ENCODE measurements around the gene TTLL12. TPM values are rescaled to one million over a fixed set of nuclear protein-coding genes. Genes with fewer than 3 reads are reported as not detected.
"Not testable (repeated sequence)": the region's sequence is repeated elsewhere in the genome, so short reads cannot be mapped to it uniquely, and the experiment has no call there.

The TTLL12 gene
- total and polyA plus RNA-seq, 2 donors: 14.4 to 16.1 TPM

GRCh38 chr22:43146332-43146731 lies 40.6 kb downstream of the TTLL12 start:
- H3K27ac ChIP-seq (ENCODE audit: low read depth in 1 of 2, low read length in 1 of 2); H3K9me3 ChIP-seq (ENCODE audit: control insufficient read depth in 2 of 2, insufficient read depth in 1 of 2, low read length in 1 of 2); DNase-seq (ENCODE audit: low read depth in 6 of 9, low spot score in 9 of 9); H3K27me3 ChIP-seq (ENCODE audit: control insufficient read depth in 2 of 2, insufficient read depth in 1 of 2, low read length in 1 of 2); H3K36me3 ChIP-seq (ENCODE audit: control insufficient read depth in 2 of 2, insufficient read depth in 2 of 2, low read length in 1 of 2); H3K4me3 ChIP-seq (ENCODE audit: low read length in 2 of 2): not testable (repeated sequence)
- H3K4me1 ChIP-seq (ENCODE audit: control insufficient read depth in 2 of 2, insufficient read depth in 2 of 2, low read length in 2 of 2): peaks cover 8 to 25% of the 10 kb centered on the region in 2 donors
- WGBS: 90% methylated on average over 15 of the region's 15 CpGs

- 99% methylated on average over 8 of the region's 8 CpGs for WGBS
- not testable (repeated sequence) for H3K27me3 ChIP-seq (ENCODE audit: control insufficient read depth in 2 of 2, insufficient read depth in 1 of 2, low read length in 1 of 2); H3K27ac ChIP-seq (ENCODE audit: low read depth in 1 of 2, low read length in 1 of 2); H3K9me3 ChIP-seq (ENCODE audit: control insufficient read depth in 2 of 2, insufficient read depth in 1 of 2, low read length in 1 of 2); H3K4me3 ChIP-seq (ENCODE audit: low read length in 2 of 2); DNase-seq (ENCODE audit: low read depth in 6 of 9, low spot score in 9 of 9)
- Histone ChIP-seq H3K36me3 (ENCODE audit: control insufficient read depth in 2 of 2, insufficient read depth in 2 of 2, low read length in 1 of 2) (peaks cover 7 to 10% of the 10 kb centered on the region in 2 donors), H3K4me1 (ENCODE audit: control insufficient read depth in 2 of 2, insufficient read depth in 2 of 2, low read length in 2 of 2) (peaks cover 5 to 25% of the 10 kb centered on the region in 2 donors)
Observed at GRCh38 chr22:43145371-43145770, 41.6 kb downstream of the TTLL12 start.

GRCh38 chr22:43144949-43145348 lies 42.0 kb downstream of the TTLL12 start:
- 89% methylated on average over 3 of the region's 3 CpGs for WGBS
- Histone ChIP-seq H3K27me3 (ENCODE audit: control insufficient read depth in 2 of 2, insufficient read depth in 1 of 2, low read length in 1 of 2) (no peaks in the 10 kb centered on the region), H3K9me3 (ENCODE audit: control insufficient read depth in 2 of 2, insufficient read depth in 1 of 2, low read length in 1 of 2) (peaks cover 0 to 3% of the 10 kb centered on the region in 2 donors), H3K4me3 (ENCODE audit: low read length in 2 of 2) (no peak overlapping the region), H3K36me3 (ENCODE audit: control insufficient read depth in 2 of 2, insufficient read depth in 2 of 2, low read length in 1 of 2) (peaks cover 11 to 14% of the 10 kb centered on the region in 2 donors), H3K4me1 (ENCODE audit: control insufficient read depth in 2 of 2, insufficient read depth in 2 of 2, low read length in 2 of 2) (peaks cover 5 to 25% of the 10 kb centered on the region in 2 donors), H3K27ac (ENCODE audit: low read depth in 1 of 2, low read length in 1 of 2) (no peak overlapping the region)
- no peak for DNase-seq (ENCODE audit: low read depth in 6 of 9, low spot score in 9 of 9)

GRCh38 chr22:43142880-43143562 lies 43.9 kb downstream of the TTLL12 start, which contains the start of gene MCAT:
MCAT (minus strand) TSS chr22:43143398; CDS start chr22:43143348, 50 bp downstream.
- Histone ChIP-seq H3K4me1 (ENCODE audit: control insufficient read depth in 2 of 2, insufficient read depth in 2 of 2, low read length in 2 of 2) (peaks cover 5 to 18% of the 10 kb centered on the region in 2 donors), H3K36me3 (ENCODE audit: control insufficient read depth in 2 of 2, insufficient read depth in 2 of 2, low read length in 1 of 2) (peaks cover 27 to 29% of the 10 kb centered on the region in 2 donors), H3K27me3 (ENCODE audit: control insufficient read depth in 2 of 2, insufficient read depth in 1 of 2, low read length in 1 of 2) (no peaks in the 10 kb centered on the region), H3K4me3 (ENCODE audit: low read length in 2 of 2) (peak within 1 kb of the TSS; percentile 61 to 97), H3K27ac (ENCODE audit: low read depth in 1 of 2, low read length in 1 of 2) (peak within 1 kb of the TSS; percentile 72 to 90), H3K9me3 (ENCODE audit: control insufficient read depth in 2 of 2, insufficient read depth in 1 of 2, low read length in 1 of 2) (peaks cover 0 to 3% of the 10 kb centered on the region in 2 donors)
- DNase-seq (ENCODE audit: low read depth in 6 of 9, low spot score in 9 of 9): peak; percentile 30 to 85 (median 67)
- under 1% methylated on average over 83 of the region's 83 CpGs for WGBS

- H3K9me3 ChIP-seq (ENCODE audit: control insufficient read depth in 2 of 2, insufficient read depth in 1 of 2, low read length in 1 of 2): peaks cover 0 to 4% of the 10 kb centered on the region in 2 donors
- no peak overlapping the region for H3K4me3 ChIP-seq (ENCODE audit: low read length in 2 of 2)
- peaks cover 79 to 86% of the 10 kb centered on the region in 2 donors for H3K36me3 ChIP-seq (ENCODE audit: control insufficient read depth in 2 of 2, insufficient read depth in 2 of 2, low read length in 1 of 2)
- H3K27me3 ChIP-seq (ENCODE audit: control insufficient read depth in 2 of 2, insufficient read depth in 1 of 2, low read length in 1 of 2): no peaks in the 10 kb centered on the region
- H3K27ac ChIP-seq (ENCODE audit: low read depth in 1 of 2, low read length in 1 of 2): peak overlapping the region in 1 of 2 donors; percentile 5
- DNase-seq (ENCODE audit: low read depth in 6 of 9, low spot score in 9 of 9): no peak
- 90% methylated on average over 10 of the region's 10 CpGs for WGBS
- peaks cover 0 to 1% of the 10 kb centered on the region in 2 donors for H3K4me1 ChIP-seq (ENCODE audit: control insufficient read depth in 2 of 2, insufficient read depth in 2 of 2, low read length in 2 of 2)
Observed at GRCh38 chr22:43136801-43137200, 50.1 kb downstream of the TTLL12 start.

GRCh38 chr22:43136255-43136654 lies 50.7 kb downstream of the TTLL12 start:
- Histone ChIP-seq H3K4me1 (ENCODE audit: control insufficient read depth in 2 of 2, insufficient read depth in 2 of 2, low read length in 2 of 2) (no peaks in the 10 kb centered on the region), H3K36me3 (ENCODE audit: control insufficient read depth in 2 of 2, insufficient read depth in 2 of 2, low read length in 1 of 2) (peaks cover 79 to 90% of the 10 kb centered on the region in 2 donors), H3K27ac (ENCODE audit: low read depth in 1 of 2, low read length in 1 of 2) (no peak overlapping the region), H3K9me3 (ENCODE audit: control insufficient read depth in 2 of 2, insufficient read depth in 1 of 2, low read length in 1 of 2) (peaks cover 0 to 4% of the 10 kb centered on the region in 2 donors), H3K4me3 (ENCODE audit: low read length in 2 of 2) (no peak overlapping the region), H3K27me3 (ENCODE audit: control insufficient read depth in 2 of 2, insufficient read depth in 1 of 2, low read length in 1 of 2) (no peaks in the 10 kb centered on the region)
- WGBS: 52% methylated on average over 9 of the region's 9 CpGs
- peak in 3 of 9 donors; percentile 56 to 71 (median 70) for DNase-seq (ENCODE audit: low read depth in 6 of 9, low spot score in 9 of 9)

- DNase-seq (ENCODE audit: low read depth in 6 of 9, low spot score in 9 of 9): no peak
- Histone ChIP-seq H3K27me3 (ENCODE audit: control insufficient read depth in 2 of 2, insufficient read depth in 1 of 2, low read length in 1 of 2) (no peaks in the 10 kb centered on the region), H3K4me1 (ENCODE audit: control insufficient read depth in 2 of 2, insufficient read depth in 2 of 2, low read length in 2 of 2) (no peaks in the 10 kb centered on the region), H3K27ac (ENCODE audit: low read depth in 1 of 2, low read length in 1 of 2) (no peak overlapping the region), H3K4me3 (ENCODE audit: low read length in 2 of 2) (no peak overlapping the region), H3K36me3 (ENCODE audit: control insufficient read depth in 2 of 2, insufficient read depth in 2 of 2, low read length in 1 of 2) (peaks cover 73 to 85% of the 10 kb centered on the region in 2 donors), H3K9me3 (ENCODE audit: control insufficient read depth in 2 of 2, insufficient read depth in 1 of 2, low read length in 1 of 2) (peaks cover 0 to 4% of the 10 kb centered on the region in 2 donors)
- 98% methylated on average over 5 of the region's 5 CpGs for WGBS
Observed at GRCh38 chr22:43135565-43135964, 51.4 kb downstream of the TTLL12 start.

GRCh38 chr22:43134553-43134952 lies 52.4 kb downstream of the TTLL12 start:
- H3K27me3 ChIP-seq (ENCODE audit: control insufficient read depth in 2 of 2, insufficient read depth in 1 of 2, low read length in 1 of 2): no peaks in the 10 kb centered on the region
- H3K36me3 ChIP-seq (ENCODE audit: control insufficient read depth in 2 of 2, insufficient read depth in 2 of 2, low read length in 1 of 2): peaks cover 67 to 78% of the 10 kb centered on the region in 2 donors
- H3K27ac ChIP-seq (ENCODE audit: low read depth in 1 of 2, low read length in 1 of 2): no peak overlapping the region
- 98% methylated on average over 4 of the region's 4 CpGs for WGBS
- DNase-seq (ENCODE audit: low read depth in 6 of 9, low spot score in 9 of 9): no peak
- H3K4me3 ChIP-seq (ENCODE audit: low read length in 2 of 2): no peak overlapping the region
- peaks cover 3 to 9% of the 10 kb centered on the region in 2 donors for H3K4me1 ChIP-seq (ENCODE audit: control insufficient read depth in 2 of 2, insufficient read depth in 2 of 2, low read length in 2 of 2)
- H3K9me3 ChIP-seq (ENCODE audit: control insufficient read depth in 2 of 2, insufficient read depth in 1 of 2, low read length in 1 of 2): peaks cover 0 to 4% of the 10 kb centered on the region in 2 donors

- Histone ChIP-seq H3K4me1 (ENCODE audit: control insufficient read depth in 2 of 2, insufficient read depth in 2 of 2, low read length in 2 of 2) (peaks cover 14 to 21% of the 10 kb centered on the region in 2 donors), H3K27me3 (ENCODE audit: control insufficient read depth in 2 of 2, insufficient read depth in 1 of 2, low read length in 1 of 2) (no peaks in the 10 kb centered on the region), H3K4me3 (ENCODE audit: low read length in 2 of 2) (no peak overlapping the region), H3K9me3 (ENCODE audit: control insufficient read depth in 2 of 2, insufficient read depth in 1 of 2, low read length in 1 of 2) (peaks cover 0 to 4% of the 10 kb centered on the region in 2 donors), H3K36me3 (ENCODE audit: control insufficient read depth in 2 of 2, insufficient read depth in 2 of 2, low read length in 1 of 2) (peaks cover 56 to 69% of the 10 kb centered on the region in 2 donors), H3K27ac (ENCODE audit: low read depth in 1 of 2, low read length in 1 of 2) (no peak overlapping the region)
- 98% methylated on average over 9 of the region's 9 CpGs for WGBS
- DNase-seq (ENCODE audit: low read depth in 6 of 9, low spot score in 9 of 9): no peak
Observed at GRCh38 chr22:43133401-43133800, 53.5 kb downstream of the TTLL12 start.

Data from thymus (tissue), 11 donors.